Stimulated activated CD4-positive, alpha-beta T cell treated with anti-CD3 and anti-CD28 coated beads, Interleukin-1b, Interleukin-23, amount 100 ng/mL, for 24 hours (primary cell): Measurements from ENCODE around the gene TBC1D2.
"Not testable (repeated sequence)": the region's sequence is repeated elsewhere in the genome, so short reads cannot be mapped to it uniquely, and the experiment has no call there.

ENCODE experiments used
- DNase-seq, 4 experiments: peaks; one replicate each; pipeline ENCODE4 v3.0.0-alpha.2; 2020; ENCODE audit warnings: low read depth in 4 of 4, low spot score in 1 of 4

TBC1D2 gene

GRCh38 chr9:98255578-98256296 lies at the start of gene TBC1D2:
TSS of gene TBC1D2 (minus strand) at chr9:98255649. CDS start at chr9:98255541, 108 bp downstream.
- DNase-seq = peak; percentile 94 to 98 (median 96)

- DNase-seq = no peak
These were observed 48.9 kb upstream of the TBC1D2 start for GRCh38 chr9:98304381-98304780.

- no peak for DNase-seq
These were observed 48.2 kb upstream of the TBC1D2 start for GRCh38 chr9:98303633-98304125.

GRCh38 chr9:98302938-98303632 lies 47.6 kb upstream of the TBC1D2 start:
- no peak for DNase-seq

- DNase-seq = no peak
These were observed 46.7 kb upstream of the TBC1D2 start for GRCh38 chr9:98302150-98302549.

GRCh38 chr9:98300611-98301010 lies 45.2 kb upstream of the TBC1D2 start:
- DNase-seq = no peak

GRCh38 chr9:98298476-98298875 lies 43.0 kb upstream of the TBC1D2 start:
- no peak for DNase-seq

GRCh38 chr9:98295824-98296223 lies 40.4 kb upstream of the TBC1D2 start:
- DNase-seq = no peak

GRCh38 chr9:98291820-98292219 lies 36.4 kb upstream of the TBC1D2 start:
- DNase-seq = no peak

GRCh38 chr9:98290411-98290810 lies 35.0 kb upstream of the TBC1D2 start:
- DNase-seq = no peak

- DNase-seq = no peak
These were observed 34.3 kb upstream of the TBC1D2 start for GRCh38 chr9:98289614-98290201.

- DNase-seq = no peak
These were observed 33.4 kb upstream of the TBC1D2 start for GRCh38 chr9:98288881-98289280.

- no peak for DNase-seq
These were observed 31.9 kb upstream of the TBC1D2 start for GRCh38 chr9:98287384-98287783.

GRCh38 chr9:98285446-98285845 lies 30.0 kb upstream of the TBC1D2 start:
- no peak for DNase-seq

GRCh38 chr9:98284754-98285153 lies 29.3 kb upstream of the TBC1D2 start:
- no peak for DNase-seq

GRCh38 chr9:98283143-98283542 lies 27.7 kb upstream of the TBC1D2 start:
- not testable (repeated sequence) for DNase-seq

- DNase-seq = no peak
These were observed 25.8 kb upstream of the TBC1D2 start for GRCh38 chr9:98281281-98281680.

GRCh38 chr9:98280574-98280973 lies 25.1 kb upstream of the TBC1D2 start:
- no peak for DNase-seq

- no peak for DNase-seq
These were observed 24.7 kb upstream of the TBC1D2 start for GRCh38 chr9:98280162-98280561.

- DNase-seq = no peak
These were observed 21.5 kb upstream of the TBC1D2 start for GRCh38 chr9:98276907-98277469.

- no peak for DNase-seq
These were observed 19.7 kb upstream of the TBC1D2 start for GRCh38 chr9:98275159-98275558.

GRCh38 chr9:98272083-98272482 lies 16.6 kb upstream of the TBC1D2 start:
- no peak for DNase-seq
